Stimulated activated CD4-positive, alpha-beta T cell treated with anti-CD3 and anti-CD28 coated beads, TNF-alpha, amount 100 ng/mL, for 48 hours (primary cell): ENCODE results near the gene BEND3.
"Not testable (repeated sequence)": the region's sequence is repeated elsewhere in the genome, so short reads cannot be mapped to it uniquely, and the experiment has no call there.

Experiments used
- DNase-seq, 3 donors: peaks; one replicate each; pipeline ENCODE4 v3.0.0-alpha.2; 2020; ENCODE audit warnings: low read depth in 3 of 3

The BEND3 gene

GRCh38 chr6:107033126-107033525, 82.2 kb downstream of the BEND3 start:
- no peak for DNase-seq

GRCh38 chr6:107032051-107032450, 83.3 kb downstream of the BEND3 start:
- no peak for DNase-seq

GRCh38 chr6:107030151-107030550, 85.2 kb downstream of the BEND3 start:
- DNase-seq = no peak

- no peak for DNase-seq
Observed at GRCh38 chr6:107026965-107027364, 88.3 kb downstream of the BEND3 start.

- DNase-seq = no peak
Observed at GRCh38 chr6:107021446-107022185, 93.7 kb downstream of the BEND3 start.

- DNase-seq = no peak
Observed at GRCh38 chr6:107020239-107020638, 95.1 kb downstream of the BEND3 start.

- not testable (repeated sequence) for DNase-seq
Observed at GRCh38 chr6:107019628-107020027, 95.7 kb downstream of the BEND3 start.

- no peak for DNase-seq
Observed at GRCh38 chr6:107019047-107019446, 96.3 kb downstream of the BEND3 start.
